Loucy (cell line): ENCODE data around the gene TRIO.

ENCODE experiments used
- H2AFZ ChIP-seq: fragments of 200-600 bp; sonication (generic); 2 replicates; pipeline ENCODE4 v1.6.0; 2016; ENCODE audit warnings: antibody characterized with exemption, mild to moderate bottlenecking, low read length, moderate library complexity
- H3F3A ChIP-seq: fragments of 200-600 bp; 2 replicates; pipeline ENCODE4 v1.6.0; 2016; ENCODE audit warnings: antibody characterized with exemption, low read depth, mild to moderate bottlenecking
- H3K27me3 ChIP-seq: fragments of 200-600 bp; sonication (generic); 2 replicates; pipeline ENCODE4 v1.6.1; 2014; ENCODE audit warnings: low read length, mild to moderate bottlenecking; ENCODE audit not compliant: insufficient read depth, poor library complexity, severe bottlenecking
- H3K36me3 ChIP-seq: fragments of 200-600 bp; sonication (generic); 2 replicates; pipeline ENCODE4 v1.6.1; 2016; ENCODE audit warnings: low read length; ENCODE audit not compliant: insufficient read depth
- H3K4me1 ChIP-seq: fragments of 200-600 bp; sonication (generic); 2 replicates; pipeline ENCODE4 v1.5.1; 2014; ENCODE audit warnings: low read length, mild to moderate bottlenecking; ENCODE audit not compliant: insufficient read depth, poor library complexity, severe bottlenecking
- H3K4me2 ChIP-seq: fragments of 200-600 bp; sonication (generic); 2 replicates; pipeline ENCODE4 v1.6.0; 2014; ENCODE audit warnings: antibody characterized with exemption, low read length, low read depth, mild to moderate bottlenecking; ENCODE audit not compliant: poor library complexity, severe bottlenecking
- H3K4me3 ChIP-seq: fragments of 200-600 bp; sonication (generic); 2 replicates; pipeline ENCODE4 v1.5.1; 2014; ENCODE audit warnings: low read length, mild to moderate bottlenecking, mixed read lengths; ENCODE audit not compliant: poor library complexity, severe bottlenecking
- H3K79me2 ChIP-seq: fragments of 200-600 bp; sonication (generic); 2 replicates; pipeline ENCODE4 v1.6.1; 2014; ENCODE audit warnings: low read length; ENCODE audit not compliant: insufficient read depth
- H3K9ac ChIP-seq: fragments of 200-600 bp; sonication (generic); 2 replicates; pipeline ENCODE4 v1.6.0; 2014; ENCODE audit warnings: mild to moderate bottlenecking, low read depth, low read length, moderate library complexity; ENCODE audit not compliant: poor library complexity, severe bottlenecking
- H3K9me2 ChIP-seq: fragments of 200-600 bp; sonication (generic); replicated peaks from 2 replicates; pipeline ENCODE4 v1.6.1; 2016; ENCODE audit warnings: low read depth, low read length, mixed read lengths
- H3K9me3 ChIP-seq: fragments of 200-600 bp; sonication (generic); 2 replicates; pipeline ENCODE4 v1.6.1; 2014; ENCODE audit warnings: mild to moderate bottlenecking, antibody characterized with exemption, low read length, low read depth; ENCODE audit not compliant: insufficient read depth
- H4K20me1 ChIP-seq: fragments of 200-600 bp; sonication (generic); 2 replicates; pipeline ENCODE4 v1.6.0; 2014; ENCODE audit warnings: antibody characterized with exemption, low read length, mild to moderate bottlenecking; ENCODE audit not compliant: insufficient read depth, poor library complexity, severe bottlenecking
- EZH2phosphoT487 ChIP-seq: fragments of 200-600 bp; IDR thresholded peaks from 2 replicates; pipeline ENCODE4 v1.6.1; 2018; ENCODE audit warnings: antibody characterized with exemption, mild to moderate bottlenecking, moderate library complexity, borderline replicate concordance
- TF ChIP-seq, protein P1 (sequence below): fragments of 200-600 bp; sonication (generic); conservative IDR thresholded peaks from 2 replicates; pipeline ENCODE4 v1.5.1; 2014; ENCODE audit warnings: mild to moderate bottlenecking, antibody characterized with exemption, low read length

The TRIO gene

DNA sequence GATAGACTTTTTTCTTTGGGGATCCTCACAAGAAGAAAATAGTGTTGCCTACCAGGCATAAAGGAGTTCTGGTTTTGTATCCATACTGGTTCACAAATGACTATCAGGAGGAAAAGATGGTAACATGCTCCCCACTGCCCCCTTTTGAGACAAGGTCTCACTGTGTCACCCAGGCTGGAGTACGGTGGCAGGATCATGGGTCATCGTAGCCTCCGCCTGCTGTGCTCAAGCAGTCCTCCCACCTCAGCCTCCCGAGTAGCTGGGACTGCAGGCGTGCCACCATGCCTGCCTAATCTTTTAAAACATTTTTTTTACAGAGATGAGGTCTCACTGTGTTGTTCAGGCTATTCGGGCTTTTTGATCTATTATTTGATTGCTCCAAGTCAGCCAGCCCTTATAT, 99.3 kb downstream of the TRIO start:
- Histone ChIP-seq H3F3A (no peaks in the 10 kb centered on the region), H2AFZ (no peak overlapping the region), H3K36me3 (no peaks in the 10 kb centered on the region), H3K9me3 (no peaks in the 10 kb centered on the region), H3K4me1 (peaks cover 8% of the 10 kb centered on the region), H3K4me2 (no peak overlapping the region), H3K4me3 (no peak overlapping the region), H3K27me3 (no peaks in the 10 kb centered on the region), H3K79me2 (peaks cover 90% of the 10 kb centered on the region), H3K9me2 (no peaks in the 10 kb centered on the region), H3K9ac (no peak overlapping the region), H4K20me1 (peaks cover 39% of the 10 kb centered on the region)
- TF ChIP-seq, protein P1, sequence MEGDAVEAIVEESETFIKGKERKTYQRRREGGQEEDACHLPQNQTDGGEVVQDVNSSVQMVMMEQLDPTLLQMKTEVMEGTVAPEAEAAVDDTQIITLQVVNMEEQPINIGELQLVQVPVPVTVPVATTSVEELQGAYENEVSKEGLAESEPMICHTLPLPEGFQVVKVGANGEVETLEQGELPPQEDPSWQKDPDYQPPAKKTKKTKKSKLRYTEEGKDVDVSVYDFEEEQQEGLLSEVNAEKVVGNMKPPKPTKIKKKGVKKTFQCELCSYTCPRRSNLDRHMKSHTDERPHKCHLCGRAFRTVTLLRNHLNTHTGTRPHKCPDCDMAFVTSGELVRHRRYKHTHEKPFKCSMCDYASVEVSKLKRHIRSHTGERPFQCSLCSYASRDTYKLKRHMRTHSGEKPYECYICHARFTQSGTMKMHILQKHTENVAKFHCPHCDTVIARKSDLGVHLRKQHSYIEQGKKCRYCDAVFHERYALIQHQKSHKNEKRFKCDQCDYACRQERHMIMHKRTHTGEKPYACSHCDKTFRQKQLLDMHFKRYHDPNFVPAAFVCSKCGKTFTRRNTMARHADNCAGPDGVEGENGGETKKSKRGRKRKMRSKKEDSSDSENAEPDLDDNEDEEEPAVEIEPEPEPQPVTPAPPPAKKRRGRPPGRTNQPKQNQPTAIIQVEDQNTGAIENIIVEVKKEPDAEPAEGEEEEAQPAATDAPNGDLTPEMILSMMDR = no peak
- TF ChIP-seq EZH2phosphoT487 = no peak

DNA sequence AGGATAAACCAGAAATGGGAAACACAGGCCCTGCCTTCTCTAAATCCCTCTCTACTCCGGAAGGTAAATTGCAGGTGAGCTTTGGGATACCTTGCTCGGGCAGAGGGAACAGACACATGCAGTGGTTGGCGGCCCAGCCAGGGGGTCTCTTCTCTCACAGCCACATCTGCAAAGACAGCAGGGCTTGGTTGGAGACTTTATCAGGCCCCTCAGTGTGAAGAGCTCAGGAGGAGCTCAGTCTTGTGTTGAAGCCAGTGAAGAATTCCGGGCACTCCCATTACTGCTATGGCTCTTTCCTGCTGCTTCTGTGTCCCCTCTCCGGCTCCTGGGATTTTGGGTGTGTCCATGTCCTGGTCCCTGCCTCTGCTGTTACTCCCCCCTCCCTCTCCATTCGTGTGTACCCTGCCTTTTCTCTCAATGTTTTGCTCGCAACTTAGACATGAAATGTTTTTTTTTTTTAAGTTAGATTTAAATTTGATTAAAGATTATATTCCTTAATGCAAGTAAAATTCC, 99.8 kb downstream of the TRIO start:
- TF ChIP-seq EZH2phosphoT487 = no peak
- TF ChIP-seq, protein P1 = no peak
- peaks cover 4% of the 10 kb centered on the region for H3K4me1 ChIP-seq
- no peak overlapping the region for H2AFZ ChIP-seq
- H3K79me2 ChIP-seq = peaks cover 86% of the 10 kb centered on the region
- no peaks in the 10 kb centered on the region for H3K9me2 ChIP-seq
- no peaks in the 10 kb centered on the region for H3K36me3 ChIP-seq
- no peak overlapping the region for H3K4me3 ChIP-seq
- H3K9ac ChIP-seq = no peak overlapping the region
- no peaks in the 10 kb centered on the region for H3K9me3 ChIP-seq
- no peaks in the 10 kb centered on the region for H3F3A ChIP-seq
- no peaks in the 10 kb centered on the region for H3K27me3 ChIP-seq
- peaks cover 38% of the 10 kb centered on the region for H4K20me1 ChIP-seq
- H3K4me2 ChIP-seq = no peak overlapping the region

DNA sequence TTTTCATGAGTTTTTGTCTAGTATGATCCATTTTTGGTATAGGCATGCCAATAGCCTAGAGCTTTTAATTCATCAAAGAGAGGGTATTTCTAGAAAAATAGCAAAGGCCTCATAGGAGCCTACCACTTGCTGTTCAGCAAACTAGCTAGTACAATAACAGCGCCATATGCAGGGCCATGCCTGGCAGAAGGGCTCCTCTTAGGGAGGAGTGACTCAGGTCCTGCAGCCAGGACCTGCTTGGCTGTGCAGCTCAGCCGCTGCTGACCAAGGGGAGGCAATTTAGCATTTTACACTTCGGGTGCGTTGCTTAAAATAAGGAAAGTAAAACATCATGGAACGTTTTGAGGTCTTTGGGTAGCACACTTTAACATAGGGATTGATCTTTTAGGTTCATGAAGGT, 100.6 kb downstream of the TRIO start:
- no peak for TF ChIP-seq EZH2phosphoT487
- TF ChIP-seq, protein P1 = no peak
- Histone ChIP-seq H3K4me1 (no peaks in the 10 kb centered on the region), H3F3A (no peaks in the 10 kb centered on the region), H3K4me2 (no peak overlapping the region), H3K9ac (no peak overlapping the region), H3K79me2 (peaks cover 86% of the 10 kb centered on the region), H3K9me2 (no peaks in the 10 kb centered on the region), H3K27me3 (no peaks in the 10 kb centered on the region), H2AFZ (no peak overlapping the region), H3K36me3 (no peaks in the 10 kb centered on the region), H4K20me1 (peaks cover 30% of the 10 kb centered on the region), H3K9me3 (no peaks in the 10 kb centered on the region), H3K4me3 (no peak overlapping the region)
